ENCODE results near the gene TMTC2. TPM values are rescaled to one million over a fixed set of nuclear protein-coding genes. Genes with fewer than 3 reads are reported as not detected.

Gene TMTC2
- total and polyA plus RNA-seq, 10 of the 15 experiments (the other 5 are each of a cell fraction or from before 2014, with no cell fraction given), result 0.14 to 9.7 (median 1.2) TPM

DNA sequence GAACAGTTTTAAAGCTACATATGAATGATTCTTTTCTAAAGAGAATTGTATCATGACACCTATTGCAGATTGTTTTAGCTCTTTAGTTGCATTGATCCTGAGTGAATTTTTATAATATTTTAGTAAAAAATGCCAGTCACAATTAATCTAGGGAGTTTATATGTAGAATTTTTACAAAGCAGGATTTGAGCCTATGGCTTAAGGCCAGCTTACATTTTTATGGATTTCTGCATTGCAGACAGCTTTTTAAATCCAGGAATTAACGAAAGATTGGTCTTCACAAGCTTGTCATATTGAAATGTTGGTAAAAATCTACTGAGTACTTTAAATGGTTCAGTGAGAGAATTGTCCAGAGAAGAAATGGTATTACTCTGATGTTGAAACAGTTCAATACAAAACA is 358.0 kb downstream of the TMTC2 start:
- no peak overlapping the region for H3K4me2 ChIP-seq (ENCODE audit: control insufficient read depth, insufficient read depth)
- ChIA-PET CTCF (no interaction called here), SMC1A (ENCODE audit: uncharacterized antibody, unreplicated experiment) (interaction anchor here (0.9 kb wide), 1 partner anchor 10 kb away, joined by 4 read pairs; no protein-coding TSS in a partner anchor), POLR2A (no interaction called here), RAD21 (ENCODE audit: unreplicated experiment) (interaction anchor here (0.9 kb wide), 1 partner anchor 358 kb away, joined by 3 read pairs; the partner anchor contains the start of gene TMTC2)
- H3K4me3 ChIP-seq, result no peak overlapping the region
- FAIRE-seq, result no peak
- no peaks in the 10 kb centered on the region; the same call in 2 of the 3 replicates for H3K9me3 ChIP-seq (replicated peaks; ENCODE audit: control insufficient read depth, insufficient read depth, low read length)
- no peaks in the 10 kb centered on the region for H3K36me3 ChIP-seq (ENCODE audit: control insufficient read depth in 2 of 2, insufficient read depth in 2 of 2, low read length in 1 of 2)
- no peak overlapping the region for H2AFZ ChIP-seq (ENCODE audit: control insufficient read depth, low read depth, low read length)
- no peak for DNase-seq (ENCODE audit: low read depth, low spot score)
- TF ChIP-seq RBBP5 (conservative IDR thresholded peaks at IDR 0.05) (no peak), ASH2L (IDR thresholded peaks at IDR 0.05; ENCODE audit: borderline replicate concordance, low read depth) (no peak), TCF7 (IDR thresholded peaks at IDR 0.05; ENCODE audit: borderline replicate concordance) (no peak)
- no peaks in the 10 kb centered on the region for H3K79me2 ChIP-seq (ENCODE audit: control insufficient read depth, insufficient read depth, low read length)
- H3K4me1 ChIP-seq (ENCODE audit: control insufficient read depth, insufficient read depth, low read length), result no peaks in the 10 kb centered on the region
- no peaks in the 10 kb centered on the region for H3K27me3 ChIP-seq (replicated peaks in 1 of 2; ENCODE audit: control insufficient read depth in 2 of 2, insufficient read depth in 2 of 2, low read length in 1 of 2)
- in situ Hi-C loops (cut with MboI), result no loop called here
- intact Hi-C loops (cut with micrococcal nuclease; ENCODE audit: unreplicated experiment), result loop anchor here (5.0 kb wide), 1 partner anchor 357 kb away; the partner anchor contains the start of gene TMTC2
- H3K27ac ChIP-seq (ENCODE audit: control insufficient read depth, insufficient read depth), result no peak overlapping the region
- no peak for ATAC-seq
- no peak overlapping the region for H3K9ac ChIP-seq (ENCODE audit: control insufficient read depth, insufficient read depth, low read length)
- no TSS peak for BruUV-seq (replicated peaks)
- no peaks in the 10 kb centered on the region for H4K20me1 ChIP-seq (ENCODE audit: control insufficient read depth, insufficient read depth)
- 35% methylated on average over 1 of the region's 1 CpG for WGBS (ENCODE audit: insufficient coverage, insufficient replicate concordance, low lambda C conversion rate, missing lambda C conversion rate)

DNA sequence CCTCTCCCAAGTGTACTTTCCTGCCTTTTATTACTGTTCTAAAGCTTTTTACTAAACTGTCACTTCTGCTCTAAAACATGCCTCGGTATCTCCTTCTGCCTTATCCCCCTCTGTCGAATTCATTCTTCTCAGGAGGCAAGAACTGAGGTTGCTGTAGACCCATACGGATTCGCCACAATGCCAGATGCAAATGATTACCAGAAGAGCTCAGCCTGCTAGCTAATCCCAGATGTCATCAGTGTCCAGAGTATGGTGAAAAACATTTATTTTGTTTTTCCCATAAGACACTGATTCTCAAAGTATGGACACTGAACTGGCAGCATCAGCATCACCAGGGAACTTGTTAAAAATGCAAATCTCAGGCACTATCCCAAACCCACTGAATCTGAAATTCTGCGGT is 359.3 kb downstream of the TMTC2 start:
- no peak overlapping the region for H3K9ac ChIP-seq (ENCODE audit: control insufficient read depth, insufficient read depth, low read length)
- H2AFZ ChIP-seq (ENCODE audit: control insufficient read depth, low read depth, low read length), result no peak overlapping the region
- H4K20me1 ChIP-seq (ENCODE audit: control insufficient read depth, insufficient read depth), result no peaks in the 10 kb centered on the region
- no peak overlapping the region for H3K27ac ChIP-seq (ENCODE audit: control insufficient read depth, insufficient read depth)
- intact Hi-C loops (cut with micrococcal nuclease; ENCODE audit: unreplicated experiment) (no loop called here), in situ Hi-C loops (cut with MboI) (no loop called here)
- H3K9me3 ChIP-seq (replicated peaks; ENCODE audit: control insufficient read depth, insufficient read depth, low read length), result no peaks in the 10 kb centered on the region; the same call in 2 of the 3 replicates
- H3K36me3 ChIP-seq (ENCODE audit: control insufficient read depth in 2 of 2, insufficient read depth in 2 of 2, low read length in 1 of 2), result no peaks in the 10 kb centered on the region
- H3K4me1 ChIP-seq (ENCODE audit: control insufficient read depth, insufficient read depth, low read length), result no peaks in the 10 kb centered on the region
- FAIRE-seq, result no peak
- BruUV-seq (replicated peaks), result no TSS peak
- POLR2A ChIA-PET, result no interaction called here
- 85% methylated on average over 5 of the region's 5 CpGs for WGBS (ENCODE audit: insufficient coverage, insufficient replicate concordance, low lambda C conversion rate, missing lambda C conversion rate)
- no peaks in the 10 kb centered on the region for H3K79me2 ChIP-seq (ENCODE audit: control insufficient read depth, insufficient read depth, low read length)
- no peak for ATAC-seq
- H3K4me2 ChIP-seq (ENCODE audit: control insufficient read depth, insufficient read depth), result no peak overlapping the region
- SMC1A ChIA-PET (ENCODE audit: uncharacterized antibody, unreplicated experiment), result no interaction called here
- RAD21 ChIA-PET (ENCODE audit: unreplicated experiment), result no interaction called here
- CTCF ChIA-PET, result interaction anchor here (1.1 kb wide), 1 partner anchor 20 kb away, joined by 3 read pairs; no protein-coding TSS in a partner anchor
- H3K4me3 ChIP-seq, result no peak overlapping the region
- DNase-seq (ENCODE audit: low read depth, low spot score), result no peak
- H3K27me3 ChIP-seq (replicated peaks in 1 of 2; ENCODE audit: control insufficient read depth in 2 of 2, insufficient read depth in 2 of 2, low read length in 1 of 2), result no peaks in the 10 kb centered on the region
- TF ChIP-seq, protein P1, sequence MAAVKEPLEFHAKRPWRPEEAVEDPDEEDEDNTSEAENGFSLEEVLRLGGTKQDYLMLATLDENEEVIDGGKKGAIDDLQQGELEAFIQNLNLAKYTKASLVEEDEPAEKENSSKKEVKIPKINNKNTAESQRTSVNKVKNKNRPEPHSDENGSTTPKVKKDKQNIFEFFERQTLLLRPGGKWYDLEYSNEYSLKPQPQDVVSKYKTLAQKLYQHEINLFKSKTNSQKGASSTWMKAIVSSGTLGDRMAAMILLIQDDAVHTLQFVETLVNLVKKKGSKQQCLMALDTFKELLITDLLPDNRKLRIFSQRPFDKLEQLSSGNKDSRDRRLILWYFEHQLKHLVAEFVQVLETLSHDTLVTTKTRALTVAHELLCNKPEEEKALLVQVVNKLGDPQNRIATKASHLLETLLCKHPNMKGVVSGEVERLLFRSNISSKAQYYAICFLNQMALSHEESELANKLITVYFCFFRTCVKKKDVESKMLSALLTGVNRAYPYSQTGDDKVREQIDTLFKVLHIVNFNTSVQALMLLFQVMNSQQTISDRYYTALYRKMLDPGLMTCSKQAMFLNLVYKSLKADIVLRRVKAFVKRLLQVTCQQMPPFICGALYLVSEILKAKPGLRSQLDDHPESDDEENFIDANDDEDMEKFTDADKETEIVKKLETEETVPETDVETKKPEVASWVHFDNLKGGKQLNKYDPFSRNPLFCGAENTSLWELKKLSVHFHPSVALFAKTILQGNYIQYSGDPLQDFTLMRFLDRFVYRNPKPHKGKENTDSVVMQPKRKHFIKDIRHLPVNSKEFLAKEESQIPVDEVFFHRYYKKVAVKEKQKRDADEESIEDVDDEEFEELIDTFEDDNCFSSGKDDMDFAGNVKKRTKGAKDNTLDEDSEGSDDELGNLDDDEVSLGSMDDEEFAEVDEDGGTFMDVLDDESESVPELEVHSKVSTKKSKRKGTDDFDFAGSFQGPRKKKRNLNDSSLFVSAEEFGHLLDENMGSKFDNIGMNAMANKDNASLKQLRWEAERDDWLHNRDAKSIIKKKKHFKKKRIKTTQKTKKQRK (IDR thresholded peaks at IDR 0.05; ENCODE audit: low read depth, low read length), result no peak
- TF ChIP-seq, protein P2, sequence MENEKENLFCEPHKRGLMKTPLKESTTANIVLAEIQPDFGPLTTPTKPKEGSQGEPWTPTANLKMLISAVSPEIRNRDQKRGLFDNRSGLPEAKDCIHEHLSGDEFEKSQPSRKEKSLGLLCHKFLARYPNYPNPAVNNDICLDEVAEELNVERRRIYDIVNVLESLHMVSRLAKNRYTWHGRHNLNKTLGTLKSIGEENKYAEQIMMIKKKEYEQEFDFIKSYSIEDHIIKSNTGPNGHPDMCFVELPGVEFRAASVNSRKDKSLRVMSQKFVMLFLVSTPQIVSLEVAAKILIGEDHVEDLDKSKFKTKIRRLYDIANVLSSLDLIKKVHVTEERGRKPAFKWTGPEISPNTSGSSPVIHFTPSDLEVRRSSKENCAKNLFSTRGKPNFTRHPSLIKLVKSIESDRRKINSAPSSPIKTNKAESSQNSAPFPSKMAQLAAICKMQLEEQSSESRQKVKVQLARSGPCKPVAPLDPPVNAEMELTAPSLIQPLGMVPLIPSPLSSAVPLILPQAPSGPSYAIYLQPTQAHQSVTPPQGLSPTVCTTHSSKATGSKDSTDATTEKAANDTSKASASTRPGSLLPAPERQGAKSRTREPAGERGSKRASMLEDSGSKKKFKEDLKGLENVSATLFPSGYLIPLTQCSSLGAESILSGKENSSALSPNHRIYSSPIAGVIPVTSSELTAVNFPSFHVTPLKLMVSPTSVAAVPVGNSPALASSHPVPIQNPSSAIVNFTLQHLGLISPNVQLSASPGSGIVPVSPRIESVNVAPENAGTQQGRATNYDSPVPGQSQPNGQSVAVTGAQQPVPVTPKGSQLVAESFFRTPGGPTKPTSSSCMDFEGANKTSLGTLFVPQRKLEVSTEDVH (IDR thresholded peaks at IDR 0.05; ENCODE audit: low read depth, partially characterized antibody), result no peak
- TF ChIP-seq BCLAF1 (IDR thresholded peaks at IDR 0.05), result no peak
- TF ChIP-seq EP300 (IDR thresholded peaks at IDR 0.05; ENCODE audit: borderline replicate concordance in 1 of 2, control insufficient read depth in 1 of 2, low read depth in 2 of 2, low read length in 2 of 2), result no peak

All from GM12878 (cell line).